RWPE2 (cell line): Measurements from ENCODE around the gene KCNK10.

Experiments
- ATAC-seq: fragments of 200-7000 bp; cut with Tn5 transposase; 3 replicates; pipeline ENCODE4 v1.9.1; 2021; ENCODE audit warnings: low read depth
- DNase-seq: peaks from one replicate; pipeline ENCODE4 v3.0.0-alpha.2; 2020; ENCODE audit warnings: low spot score
- H3K27ac ChIP-seq: fragments of 450-650 bp; 2 replicates; pipeline ENCODE4 v1.5.1; 2017; ENCODE audit warnings: mild to moderate bottlenecking; ENCODE audit not compliant: poor library complexity, severe bottlenecking
- H3K27me3 ChIP-seq: fragments of 250-450 bp; sonication (Bioruptor Pico); 2 replicates; pipeline ENCODE4 v1.5.1; 2021; ENCODE audit warnings: mild to moderate bottlenecking, moderate library complexity; ENCODE audit not compliant: insufficient read depth, poor library complexity, severe bottlenecking
- H3K36me3 ChIP-seq: fragments of 250-450 bp; sonication (Bioruptor Pico); 2 replicates; pipeline ENCODE4 v1.5.1; 2020; ENCODE audit warnings: low read depth, mild to moderate bottlenecking, moderate library complexity
- H3K4me1 ChIP-seq: fragments of 250-450 bp; sonication (Bioruptor Pico); 2 replicates; pipeline ENCODE4 v1.5.1; 2021; ENCODE audit warnings: mild to moderate bottlenecking, moderate library complexity; ENCODE audit not compliant: insufficient read depth, poor library complexity, severe bottlenecking
- H3K4me3 ChIP-seq: fragments of 250-450 bp; sonication (Bioruptor Pico); 2 replicates; pipeline ENCODE4 v1.5.1; 2021; ENCODE audit warnings: mild to moderate bottlenecking, moderate library complexity; ENCODE audit not compliant: severe bottlenecking
- H3K9me3 ChIP-seq: fragments of 250-450 bp; sonication (Bioruptor Pico); 2 replicates; pipeline ENCODE4 v1.5.1; 2021; ENCODE audit warnings: mild to moderate bottlenecking, moderate library complexity; ENCODE audit not compliant: severe bottlenecking
- TF ChIP-seq, protein P1 (sequence below): fragments of 450-650 bp; IDR thresholded peaks from one replicate; pipeline ENCODE4 v1.5.1; 2017; ENCODE audit warnings: mild to moderate bottlenecking, moderate library complexity; ENCODE audit not compliant: poor library complexity, severe bottlenecking

Gene KCNK10

DNA sequence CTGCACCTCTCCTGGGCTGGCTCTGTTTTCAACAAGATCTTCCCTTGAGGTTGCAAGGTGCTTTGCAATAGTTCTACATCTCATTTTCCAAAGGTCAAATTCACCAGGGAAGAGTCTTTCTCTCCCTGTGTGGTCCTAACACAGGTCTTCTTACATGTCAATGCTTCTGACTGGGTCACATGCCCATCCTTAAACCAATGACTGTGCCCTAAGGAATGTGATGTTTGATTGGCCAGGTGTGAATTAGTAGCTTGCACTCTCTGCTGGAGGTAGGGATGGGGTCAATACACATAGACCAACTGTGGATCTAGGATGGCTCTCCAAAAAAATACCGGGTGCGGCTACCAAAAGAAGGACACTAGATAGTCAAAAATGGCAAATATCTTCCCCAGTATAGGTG, 19.9 kb upstream of the KCNK10 start:
- TF ChIP-seq, protein P1, sequence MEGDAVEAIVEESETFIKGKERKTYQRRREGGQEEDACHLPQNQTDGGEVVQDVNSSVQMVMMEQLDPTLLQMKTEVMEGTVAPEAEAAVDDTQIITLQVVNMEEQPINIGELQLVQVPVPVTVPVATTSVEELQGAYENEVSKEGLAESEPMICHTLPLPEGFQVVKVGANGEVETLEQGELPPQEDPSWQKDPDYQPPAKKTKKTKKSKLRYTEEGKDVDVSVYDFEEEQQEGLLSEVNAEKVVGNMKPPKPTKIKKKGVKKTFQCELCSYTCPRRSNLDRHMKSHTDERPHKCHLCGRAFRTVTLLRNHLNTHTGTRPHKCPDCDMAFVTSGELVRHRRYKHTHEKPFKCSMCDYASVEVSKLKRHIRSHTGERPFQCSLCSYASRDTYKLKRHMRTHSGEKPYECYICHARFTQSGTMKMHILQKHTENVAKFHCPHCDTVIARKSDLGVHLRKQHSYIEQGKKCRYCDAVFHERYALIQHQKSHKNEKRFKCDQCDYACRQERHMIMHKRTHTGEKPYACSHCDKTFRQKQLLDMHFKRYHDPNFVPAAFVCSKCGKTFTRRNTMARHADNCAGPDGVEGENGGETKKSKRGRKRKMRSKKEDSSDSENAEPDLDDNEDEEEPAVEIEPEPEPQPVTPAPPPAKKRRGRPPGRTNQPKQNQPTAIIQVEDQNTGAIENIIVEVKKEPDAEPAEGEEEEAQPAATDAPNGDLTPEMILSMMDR: no peak
- DNase-seq (no peak), ATAC-seq (no peak; the same call in 2 of the 3 replicates)
- peaks cover 5% of the 10 kb centered on the region for H3K27me3 ChIP-seq
- no peaks in the 10 kb centered on the region for H3K4me1 ChIP-seq
- H3K27ac ChIP-seq: no peak overlapping the region
- H3K9me3 ChIP-seq: no peaks in the 10 kb centered on the region
- H3K36me3 ChIP-seq: no peaks in the 10 kb centered on the region; the same call in 1 of the 2 replicates
- H3K4me3 ChIP-seq: no peak overlapping the region

- DNase-seq (no peak), ATAC-seq (no peak)
- no peaks in the 10 kb centered on the region for H3K4me1 ChIP-seq
- H3K27me3 ChIP-seq: peaks cover 13% of the 10 kb centered on the region
- no peaks in the 10 kb centered on the region; the same call in 1 of the 2 replicates for H3K36me3 ChIP-seq
- no peak overlapping the region for H3K4me3 ChIP-seq
- H3K9me3 ChIP-seq: no peaks in the 10 kb centered on the region
- H3K27ac ChIP-seq: no peak overlapping the region
- TF ChIP-seq, protein P1: no peak
Observed at GRCh38 chr14:88340357-88340756, 17.3 kb upstream of the KCNK10 start.

DNA sequence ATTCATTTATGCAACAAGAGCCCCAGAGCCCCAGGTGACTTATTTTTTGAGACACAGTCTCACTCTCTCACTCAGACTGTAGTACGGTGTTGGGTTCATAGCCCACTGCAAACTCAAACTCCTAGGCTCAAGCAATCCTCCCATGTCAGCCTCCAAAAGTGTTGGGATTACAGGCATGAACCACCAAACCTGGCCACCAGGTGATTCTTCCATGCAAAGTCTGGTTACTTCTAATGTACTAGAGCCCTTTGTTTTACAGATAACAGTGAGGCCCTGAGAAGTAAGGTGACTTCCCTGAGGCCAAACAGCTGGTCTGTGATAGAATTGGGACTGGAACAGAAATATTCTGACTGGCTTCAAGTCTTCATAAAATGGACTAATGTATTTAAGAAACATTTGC, 10.0 kb upstream of the KCNK10 start:
- peaks cover 30% of the 10 kb centered on the region for H3K27me3 ChIP-seq

DNA sequence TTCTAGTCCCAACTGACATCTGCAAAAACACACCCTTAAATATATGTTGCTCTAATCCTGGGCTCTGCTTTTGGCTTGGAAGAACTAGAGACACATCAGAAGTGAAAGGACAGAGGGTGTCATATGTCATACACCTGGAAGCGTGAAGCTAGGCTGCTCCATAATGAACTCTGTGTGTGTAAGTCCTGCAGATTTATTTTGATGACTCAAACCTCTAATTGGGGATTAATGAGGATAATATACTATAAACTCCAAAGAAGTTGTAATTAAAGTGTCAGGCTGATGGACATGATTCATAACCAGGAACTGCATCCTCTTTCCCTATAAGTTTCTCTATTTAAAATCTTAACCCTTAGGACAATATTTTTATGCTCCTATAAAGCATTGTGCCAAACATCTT, 4.4 kb upstream of the KCNK10 start:
- H3K4me3 ChIP-seq: no peak overlapping the region
- no peaks in the 10 kb centered on the region for H3K4me1 ChIP-seq
- ATAC-seq: no peak
- no peak overlapping the region for H3K27ac ChIP-seq
- DNase-seq: no peak
- H3K9me3 ChIP-seq: no peaks in the 10 kb centered on the region
- peaks cover 74% of the 10 kb centered on the region for H3K27me3 ChIP-seq
- TF ChIP-seq, protein P1: no peak
- H3K36me3 ChIP-seq: no peaks in the 10 kb centered on the region

More for the DNA sequence above, 10.0 kb upstream of the KCNK10 start:
- Histone ChIP-seq H3K9me3 (no peaks in the 10 kb centered on the region), H3K4me1 (no peaks in the 10 kb centered on the region), H3K4me3 (no peak overlapping the region), H3K27ac (no peak overlapping the region), H3K36me3 (no peaks in the 10 kb centered on the region)
- TF ChIP-seq, protein P1: no peak
- no peak for DNase-seq
- no peak for ATAC-seq

GRCh38 chr14:88326352-88327103, 3.5 kb upstream of the KCNK10 start:
- DNase-seq (no peak), ATAC-seq (peak; percentile 22; the same call in 2 of the 3 replicates)
- Histone ChIP-seq H3K9me3 (no peaks in the 10 kb centered on the region), H3K36me3 (no peaks in the 10 kb centered on the region), H3K4me3 (no peak overlapping the region), H3K27ac (no peak overlapping the region), H3K27me3 (peaks cover 84% of the 10 kb centered on the region), H3K4me1 (no peaks in the 10 kb centered on the region)
- TF ChIP-seq, protein P1: no peak
